ENCODE measurements around the gene VASH2. TPM values are rescaled to one million over a fixed set of nuclear protein-coding genes. Genes with fewer than 3 reads are reported as not detected.

VASH2 gene
- total and polyA plus RNA-seq, 2 of the 8 experiments (the other 6 are each of a cell fraction or from before 2014, with no cell fraction given), result 44.0 to 187 TPM

DNA sequence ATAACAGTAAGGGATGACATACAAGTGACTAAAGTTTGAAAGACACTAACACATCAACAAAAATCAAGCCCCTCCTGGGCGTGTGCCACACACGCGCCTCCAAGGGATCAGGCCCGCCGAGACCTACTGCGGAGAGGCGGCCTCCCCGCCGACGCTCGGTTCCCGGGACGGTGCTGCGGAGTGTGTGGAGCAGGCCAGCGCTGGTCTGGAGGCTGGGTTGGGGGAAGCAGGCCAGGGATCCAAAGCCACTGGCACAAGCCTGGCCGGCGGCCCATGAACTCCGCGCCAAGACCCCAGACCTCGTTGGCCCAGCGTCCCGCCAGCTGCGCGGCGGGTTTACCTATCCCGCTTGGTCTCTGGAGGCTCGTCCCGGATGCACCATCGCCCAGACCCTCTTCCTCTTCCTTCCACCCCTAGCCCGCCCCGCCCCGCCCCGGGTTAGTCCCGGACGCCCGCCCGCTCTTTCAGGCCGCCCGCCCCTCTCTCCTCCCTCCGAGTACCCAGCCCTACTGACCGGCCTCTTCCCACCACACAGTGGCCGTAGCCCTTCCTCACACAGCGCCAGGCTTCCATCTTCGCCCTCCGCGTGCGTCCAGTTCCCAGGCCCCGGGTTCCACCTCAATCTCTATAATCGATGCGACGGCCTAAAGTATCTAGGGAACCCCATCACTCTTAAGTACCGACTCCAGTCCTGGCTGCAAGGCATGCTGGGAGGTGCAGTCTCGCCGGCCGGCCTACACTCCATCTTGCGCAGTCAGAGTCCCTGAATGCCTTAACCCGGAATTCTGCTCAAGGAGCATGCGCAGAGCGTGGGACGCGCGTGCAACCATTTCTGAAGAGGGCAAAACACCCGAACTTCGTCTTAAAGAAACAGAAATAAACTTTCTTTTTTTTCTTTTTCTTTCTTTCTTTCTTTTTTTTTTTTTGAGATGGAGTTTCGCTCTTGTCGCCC is 65.0 kb downstream of the VASH2 start, which contains the start of gene ANGEL2 (continued):
- TF ChIP-seq, protein P1, sequence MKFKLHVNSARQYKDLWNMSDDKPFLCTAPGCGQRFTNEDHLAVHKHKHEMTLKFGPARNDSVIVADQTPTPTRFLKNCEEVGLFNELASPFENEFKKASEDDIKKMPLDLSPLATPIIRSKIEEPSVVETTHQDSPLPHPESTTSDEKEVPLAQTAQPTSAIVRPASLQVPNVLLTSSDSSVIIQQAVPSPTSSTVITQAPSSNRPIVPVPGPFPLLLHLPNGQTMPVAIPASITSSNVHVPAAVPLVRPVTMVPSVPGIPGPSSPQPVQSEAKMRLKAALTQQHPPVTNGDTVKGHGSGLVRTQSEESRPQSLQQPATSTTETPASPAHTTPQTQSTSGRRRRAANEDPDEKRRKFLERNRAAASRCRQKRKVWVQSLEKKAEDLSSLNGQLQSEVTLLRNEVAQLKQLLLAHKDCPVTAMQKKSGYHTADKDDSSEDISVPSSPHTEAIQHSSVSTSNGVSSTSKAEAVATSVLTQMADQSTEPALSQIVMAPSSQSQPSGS (IDR thresholded peaks at IDR 0.05; ENCODE audit: low read length), result no peak
- TF ChIP-seq GTF2F1 (IDR thresholded peaks at IDR 0.05; ENCODE audit: borderline replicate concordance, low read depth, low read length), result no peak
- TF ChIP-seq USF2 (IDR thresholded peaks at IDR 0.05; ENCODE audit: low read length), result no peak
- TF ChIP-seq YY1 (IDR thresholded peaks at IDR 0.05; ENCODE audit: low read depth, low read length), result peak; percentile 98
- TF ChIP-seq, protein P2, sequence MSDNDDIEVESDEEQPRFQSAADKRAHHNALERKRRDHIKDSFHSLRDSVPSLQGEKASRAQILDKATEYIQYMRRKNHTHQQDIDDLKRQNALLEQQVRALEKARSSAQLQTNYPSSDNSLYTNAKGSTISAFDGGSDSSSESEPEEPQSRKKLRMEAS (IDR thresholded peaks at IDR 0.05), result peak; percentile 59; the same call in 1 of the 2 replicates
- TF ChIP-seq SIX5 (IDR thresholded peaks at IDR 0.05; ENCODE audit: low read depth, low read length), result peak; percentile 41; the same call in 1 of the 2 replicates
- no peak for TF ChIP-seq SP4 (IDR thresholded peaks at IDR 0.05; ENCODE audit: low read length)
- TF ChIP-seq JUN (IDR thresholded peaks at IDR 0.05; ENCODE audit: low read depth, low read length), result no peak
- no peak for TF ChIP-seq ZNF274 (IDR thresholded peaks at IDR 0.05; ENCODE audit: borderline replicate concordance, extremely low read depth, low read length)
- TF ChIP-seq HDAC2 (IDR thresholded peaks at IDR 0.05; ENCODE audit: borderline replicate concordance in 1 of 2, low read depth in 2 of 2, low read length in 2 of 2), result 0 out of 4 replicates have a peak, but pooled peaks of 1 of the 2 experiments have one; percentile 55
- TF ChIP-seq CREB1 (IDR thresholded peaks at IDR 0.05), result peak; percentile 72
- TF ChIP-seq KDM1A (IDR thresholded peaks at IDR 0.05; ENCODE audit: borderline replicate concordance, low read length), result no peak
- TF ChIP-seq TBP (IDR thresholded peaks at IDR 0.05; ENCODE audit: low read depth, low read length), result peak; percentile 80
- TF ChIP-seq RFX5 (IDR thresholded peaks at IDR 0.05; ENCODE audit: borderline replicate concordance, low read depth, low read length), result no peak
- TF ChIP-seq TAF7 (optimal IDR thresholded peaks at IDR 0.05; ENCODE audit: borderline replicate concordance, low read depth, low read length), result peak; percentile 73
- TF ChIP-seq E2F6 (IDR thresholded peaks at IDR 0.05), result no peak; the same call in none of the 2 replicates
